GM18858 (cell line): ENCODE measurements around the gene NONO.
"Not testable (repeated sequence)": the region's sequence is repeated elsewhere in the genome, so short reads cannot be mapped to it uniquely, and the experiment has no call there.

Experiments
- ATAC-seq: cut with Tn5 transposase; IDR thresholded peaks from one replicate; pipeline ENCODE4 v1.9.1; 2021; ENCODE audit not compliant: unreplicated experiment

NONO gene

DNA sequence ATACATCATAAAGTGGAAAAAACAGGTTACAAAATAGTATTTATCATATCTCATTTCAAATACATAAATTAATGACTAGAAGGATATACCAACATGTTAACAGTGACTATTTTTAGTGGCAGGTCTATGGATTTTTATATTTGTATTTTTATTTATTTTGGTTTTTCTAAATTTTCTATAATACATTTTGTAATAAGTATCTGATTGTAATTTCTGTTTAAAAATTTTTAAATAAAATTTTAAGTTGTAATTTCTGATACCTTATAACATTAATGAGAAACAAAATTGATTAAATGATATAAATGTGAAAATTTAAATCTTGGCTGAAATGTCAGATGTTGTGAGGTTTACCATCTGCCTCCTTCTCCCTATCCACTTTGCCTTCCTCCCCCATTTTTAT lies 2.5 kb downstream of the NONO start:
- ATAC-seq = no peak

DNA sequence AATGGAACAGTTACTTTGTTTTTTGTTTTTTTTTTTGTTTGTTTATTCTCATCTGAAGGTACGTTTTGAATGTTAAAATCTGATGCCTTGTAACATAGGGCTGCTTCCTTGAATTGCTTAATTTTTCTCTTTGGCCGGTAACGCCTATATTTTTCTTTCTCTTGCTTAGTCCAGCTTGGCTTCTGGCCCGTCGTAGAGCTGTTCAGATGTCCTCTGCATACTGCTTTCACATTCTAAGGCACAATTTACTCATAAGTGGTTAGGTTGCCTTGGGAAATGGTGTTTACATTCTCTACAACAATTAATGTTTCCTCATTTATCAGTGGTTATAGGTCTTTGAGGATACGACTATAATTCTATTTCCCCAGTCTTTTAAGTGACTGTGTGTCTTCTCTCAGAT lies 7.9 kb downstream of the NONO start:
- no peak for ATAC-seq

GRCh38 chrX:71292669-71293365 lies 9.4 kb downstream of the NONO start:
- ATAC-seq = no peak

- no peak for ATAC-seq
These were observed 13.4 kb downstream of the NONO start for GRCh38 chrX:71296806-71297205.

DNA sequence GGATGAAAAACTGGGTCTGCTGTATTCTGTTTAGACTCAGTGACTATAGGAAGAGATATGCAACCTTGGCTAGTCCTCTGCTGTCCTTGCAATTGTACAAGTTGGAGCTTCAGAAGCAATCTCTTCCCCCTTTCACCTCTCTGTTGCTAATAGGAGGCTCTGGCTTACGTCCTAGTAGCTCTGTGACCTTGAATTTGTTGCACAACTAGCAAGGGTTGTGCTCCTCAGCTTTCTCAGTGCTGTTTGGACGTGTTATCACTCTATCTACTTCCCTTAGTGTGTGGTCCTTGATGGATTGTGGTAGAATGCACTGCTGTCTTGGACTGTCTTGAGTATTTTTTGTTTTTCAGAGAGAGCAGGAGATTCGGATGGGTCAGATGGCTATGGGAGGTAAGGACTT lies 14.7 kb downstream of the NONO start:
- ATAC-seq = no peak

GRCh38 chrX:71300064-71300463 lies 16.6 kb downstream of the NONO start:
- not testable (repeated sequence) for ATAC-seq

DNA sequence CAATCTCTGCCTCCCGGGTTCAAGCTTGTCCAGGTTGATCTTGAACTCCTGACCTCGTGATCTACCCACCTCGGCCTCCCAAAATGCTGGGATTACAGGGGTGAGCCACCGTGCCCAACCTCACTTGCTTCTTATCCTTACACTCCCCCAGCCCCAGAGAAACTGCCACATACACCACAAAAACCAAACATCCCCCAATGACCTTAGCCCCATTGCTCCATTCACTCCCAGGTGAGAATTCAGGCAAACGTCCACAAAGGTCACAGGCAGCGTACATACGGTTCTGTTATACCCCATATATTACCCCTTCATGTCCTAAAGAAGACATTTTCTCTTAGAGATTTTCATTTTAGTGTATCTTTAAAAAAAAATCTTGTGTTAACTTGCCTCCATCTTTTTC lies 17.1 kb downstream of the NONO start:
- not testable (repeated sequence) for ATAC-seq

DNA sequence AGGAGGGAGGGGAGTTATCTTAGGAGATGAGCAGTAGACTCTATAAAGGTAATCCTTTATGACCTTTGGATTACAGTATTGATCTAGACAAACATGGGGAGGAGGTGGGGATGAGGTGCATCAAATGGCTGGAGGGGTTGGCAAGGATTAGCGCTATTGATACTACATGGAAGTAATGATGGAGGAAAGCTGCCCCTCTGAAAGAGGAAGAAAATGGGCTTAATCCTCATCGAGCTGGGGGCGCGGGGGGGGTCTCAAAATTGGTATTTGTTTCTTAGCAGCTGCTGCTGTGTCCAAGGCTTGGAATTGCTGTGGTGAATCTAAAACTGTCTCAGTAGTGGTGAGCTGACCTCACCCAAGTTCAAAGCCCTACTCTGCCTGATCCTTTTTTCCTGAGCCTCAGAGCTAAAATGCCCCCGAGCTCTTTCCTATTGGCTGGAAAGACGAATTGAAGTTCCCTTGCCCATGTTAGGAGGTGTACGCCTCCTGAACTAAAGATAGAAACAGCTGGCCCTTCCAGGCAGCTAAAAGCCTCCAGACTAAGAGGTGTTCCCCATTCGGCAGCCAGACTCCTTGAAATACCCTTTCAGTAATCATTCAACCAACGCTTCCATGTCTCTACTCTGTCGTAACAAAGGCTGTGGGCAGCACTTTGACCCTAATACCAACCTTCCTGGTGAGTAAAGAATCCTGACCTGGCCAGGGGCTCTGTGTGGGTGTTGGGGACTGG lies 17.9 kb downstream of the NONO start, which contains the start of gene ITGB1BP2:
ITGB1BP2 (plus strand) TSS at position 556 of the 730 bp plus-strand sequence; CDS start at position 613, 57 bp downstream.
- ATAC-seq = no peak

DNA sequence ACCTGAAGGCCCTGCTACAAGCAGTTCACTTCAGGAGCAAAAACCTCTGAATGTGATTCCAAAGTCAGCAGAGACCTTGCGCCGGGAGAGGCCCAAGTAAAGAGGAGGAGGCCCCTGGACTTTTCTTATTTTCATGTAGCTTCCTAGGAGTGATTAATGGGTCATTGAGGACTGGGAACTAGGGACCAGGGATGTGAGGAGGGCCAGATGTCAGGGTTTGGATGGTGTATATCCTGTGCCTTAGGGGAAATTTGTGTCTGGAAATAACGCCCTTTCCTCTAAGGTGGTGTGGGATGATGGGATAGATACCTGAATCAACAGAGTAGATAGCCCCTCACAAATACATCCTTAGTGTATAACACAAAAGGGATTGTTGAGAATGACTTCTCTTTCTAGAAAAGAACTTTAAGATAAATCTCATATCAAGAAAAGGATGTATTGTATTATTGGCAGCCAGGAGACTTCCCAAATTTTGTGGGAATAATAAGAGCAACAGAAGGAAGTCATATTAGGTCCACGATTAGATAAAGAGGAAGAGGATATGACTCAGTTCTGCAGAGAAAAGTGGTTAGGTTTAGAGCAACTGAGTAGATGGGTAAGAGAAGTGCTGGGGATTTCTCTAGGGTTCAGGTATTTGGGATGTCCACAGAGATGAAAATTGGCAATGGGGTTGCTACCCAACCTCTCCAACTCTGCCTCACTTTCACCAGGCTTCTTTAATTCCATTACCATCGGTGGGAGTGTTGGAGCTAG lies 19.2 kb downstream of the NONO start:
- no peak for ATAC-seq

- no peak for ATAC-seq
These were observed 21.1 kb downstream of the NONO start for GRCh38 chrX:71304561-71304960.

- ATAC-seq = no peak
These were observed 32.5 kb downstream of the NONO start for GRCh38 chrX:71315917-71316316.

- ATAC-seq = not testable (repeated sequence)
These were observed 33.5 kb downstream of the NONO start for GRCh38 chrX:71316959-71317358.

GRCh38 chrX:71320126-71320525 lies 36.7 kb downstream of the NONO start:
- no peak for ATAC-seq

GRCh38 chrX:71321731-71322130 lies 38.3 kb downstream of the NONO start:
- ATAC-seq = no peak

GRCh38 chrX:71324452-71324851 lies 41.0 kb downstream of the NONO start:
- ATAC-seq = not testable (repeated sequence)

DNA sequence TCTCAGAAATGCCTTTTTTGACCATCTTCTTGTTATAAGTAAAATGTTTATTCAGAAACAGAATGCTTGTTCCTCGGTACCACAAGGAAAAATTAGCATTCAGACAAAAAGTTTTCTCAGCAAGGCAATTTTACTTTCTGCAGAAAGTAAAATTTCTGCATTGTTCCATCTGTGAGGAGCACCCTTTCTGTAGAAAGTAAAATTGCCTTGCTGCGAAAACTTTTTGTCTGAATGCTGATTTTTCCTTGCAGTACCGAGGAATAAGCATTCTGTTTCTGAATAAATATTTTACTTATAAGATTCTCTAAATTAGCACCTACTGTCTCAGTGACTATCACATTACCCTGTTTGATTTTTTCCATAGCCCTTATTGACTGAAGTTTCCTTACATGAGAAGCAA lies 43.0 kb downstream of the NONO start:
- no peak for ATAC-seq

- ATAC-seq = not testable (repeated sequence)
These were observed 65.8 kb downstream of the NONO start for GRCh38 chrX:71349151-71349665.

DNA sequence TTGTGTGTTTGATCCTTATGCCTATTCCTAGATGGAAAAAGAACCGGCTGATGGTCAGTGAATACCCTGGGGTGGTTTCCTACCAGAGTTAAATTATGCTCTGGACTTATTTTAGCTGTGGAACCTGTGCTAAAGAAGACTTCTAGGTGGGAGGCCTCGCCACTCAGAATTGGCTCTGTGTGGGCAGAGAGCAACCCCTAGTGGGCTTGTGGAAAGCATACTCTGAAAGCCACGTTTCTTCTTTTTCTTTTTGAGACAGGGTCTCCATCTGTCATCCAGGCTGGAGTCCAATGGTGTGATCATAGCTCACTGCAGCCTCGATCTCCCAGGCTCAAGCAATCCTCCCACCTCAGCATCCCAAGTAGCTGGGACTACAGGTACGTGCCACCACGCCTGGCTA lies 66.4 kb downstream of the NONO start:
- ATAC-seq = not testable (repeated sequence)
